ES-I3 (cell line): ENCODE data around the gene CARD6.
"Not testable (repeated sequence)": the region's sequence is repeated elsewhere in the genome, so short reads cannot be mapped to it uniquely, and the experiment has no call there.

Experiments
- H3K36me3 ChIP-seq: 2 replicates; pipeline ENCODE4 v1.6.1; 2013; ENCODE audit warnings: mild to moderate bottlenecking, low read length, control low read depth, moderate library complexity; ENCODE audit not compliant: insufficient read depth
- H3K4me1 ChIP-seq: 2 replicates; pipeline ENCODE4 v1.6.1; 2013; ENCODE audit warnings: mild to moderate bottlenecking, control low read depth, low read length; ENCODE audit not compliant: insufficient read depth
- H3K9ac ChIP-seq: 2 replicates; pipeline ENCODE4 v1.6.1; 2013; ENCODE audit warnings: low read depth, mild to moderate bottlenecking, low read length, moderate library complexity
- H3K9me3 ChIP-seq: 2 replicates; pipeline ENCODE4 v1.6.1; 2013; ENCODE audit warnings: mild to moderate bottlenecking, low read length, moderate library complexity; ENCODE audit not compliant: control insufficient read depth, insufficient read depth

The CARD6 gene, protein sequence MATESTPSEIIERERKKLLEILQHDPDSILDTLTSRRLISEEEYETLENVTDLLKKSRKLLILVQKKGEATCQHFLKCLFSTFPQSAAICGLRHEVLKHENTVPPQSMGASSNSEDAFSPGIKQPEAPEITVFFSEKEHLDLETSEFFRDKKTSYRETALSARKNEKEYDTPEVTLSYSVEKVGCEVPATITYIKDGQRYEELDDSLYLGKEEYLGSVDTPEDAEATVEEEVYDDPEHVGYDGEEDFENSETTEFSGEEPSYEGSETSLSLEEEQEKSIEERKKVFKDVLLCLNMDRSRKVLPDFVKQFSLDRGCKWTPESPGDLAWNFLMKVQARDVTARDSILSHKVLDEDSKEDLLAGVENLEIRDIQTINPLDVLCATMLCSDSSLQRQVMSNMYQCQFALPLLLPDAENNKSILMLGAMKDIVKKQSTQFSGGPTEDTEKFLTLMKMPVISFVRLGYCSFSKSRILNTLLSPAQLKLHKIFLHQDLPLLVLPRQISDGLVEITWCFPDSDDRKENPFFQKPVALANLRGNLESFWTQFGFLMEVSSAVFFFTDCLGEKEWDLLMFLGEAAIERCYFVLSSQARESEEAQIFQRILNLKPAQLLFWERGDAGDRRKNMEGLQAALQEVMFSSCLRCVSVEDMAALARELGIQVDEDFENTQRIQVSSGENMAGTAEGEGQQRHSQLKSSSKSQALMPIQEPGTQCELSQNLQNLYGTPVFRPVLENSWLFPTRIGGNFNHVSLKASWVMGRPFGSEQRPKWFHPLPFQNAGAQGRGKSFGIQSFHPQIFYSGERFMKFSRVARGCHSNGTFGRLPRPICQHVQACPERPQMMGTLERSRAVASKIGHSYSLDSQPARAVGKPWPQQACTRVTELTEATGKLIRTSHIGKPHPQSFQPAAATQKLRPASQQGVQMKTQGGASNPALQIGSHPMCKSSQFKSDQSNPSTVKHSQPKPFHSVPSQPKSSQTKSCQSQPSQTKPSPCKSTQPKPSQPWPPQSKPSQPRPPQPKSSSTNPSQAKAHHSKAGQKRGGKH

DNA sequence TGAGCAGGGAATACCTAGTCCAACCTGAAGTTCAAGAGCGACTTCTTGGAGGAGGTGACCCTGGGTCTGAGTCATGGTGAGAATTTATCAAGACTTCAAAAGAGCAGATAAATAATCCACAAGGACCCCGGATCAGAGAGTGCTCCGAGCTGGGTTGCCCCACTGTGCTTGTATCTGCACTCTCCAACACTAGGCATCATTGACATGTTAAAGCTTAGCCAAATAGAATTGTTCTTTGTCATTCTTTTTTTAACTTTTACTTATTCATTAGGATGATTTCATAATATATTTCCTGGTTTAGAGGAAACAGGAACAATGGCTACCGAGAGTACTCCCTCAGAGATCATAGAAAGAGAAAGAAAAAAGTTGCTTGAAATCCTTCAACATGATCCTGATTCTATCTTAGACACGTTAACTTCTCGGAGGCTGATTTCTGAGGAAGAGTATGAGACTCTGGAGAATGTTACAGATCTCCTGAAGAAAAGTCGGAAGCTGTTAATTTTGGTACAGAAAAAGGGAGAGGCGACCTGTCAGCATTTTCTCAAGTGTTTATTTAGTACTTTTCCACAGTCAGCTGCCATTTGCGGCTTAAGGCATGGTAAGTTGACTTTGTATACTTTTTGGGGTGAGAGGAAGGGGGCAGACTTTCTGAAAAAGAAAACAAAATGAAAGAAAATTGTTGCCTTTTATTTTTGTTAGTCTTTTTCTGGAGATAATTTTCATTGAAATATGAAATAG is at the start of gene CARD6:
CARD6 (plus strand) TSS at position 300 of the 738 bp plus-strand sequence; CDS start at position 316, 16 bp downstream.
- H3K4me1 ChIP-seq = peaks cover 12% of the 10 kb centered on the region
- peak within 1 kb of the TSS; percentile 75 for H3K9ac ChIP-seq
- no peaks in the 10 kb centered on the region for H3K9me3 ChIP-seq
- H3K36me3 ChIP-seq = no peaks in the 10 kb centered on the region

DNA sequence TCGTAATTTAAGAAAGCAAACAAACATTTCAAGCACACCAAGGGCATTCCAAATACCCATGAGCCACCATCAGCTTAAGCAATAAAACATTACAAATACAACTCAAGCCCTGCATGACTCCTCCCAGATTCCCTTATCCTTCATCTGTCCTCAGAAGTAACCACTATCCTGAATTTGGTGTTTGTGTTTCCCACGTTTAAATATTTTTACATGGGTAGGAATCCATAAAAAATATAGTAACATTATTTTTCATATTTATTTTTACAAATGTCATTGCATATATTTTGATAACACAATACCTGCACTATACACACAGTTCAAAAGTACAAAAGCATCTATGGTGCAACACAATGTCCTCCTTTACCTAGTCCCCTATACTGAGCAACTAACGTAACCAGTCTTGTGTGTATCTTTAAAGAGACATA is 49.4 kb upstream of the CARD6 start:
- H3K9me3 ChIP-seq = no peaks in the 10 kb centered on the region
- H3K4me1 ChIP-seq = peaks cover 3% of the 10 kb centered on the region; the same call in 1 of the 2 replicates
- no peaks in the 10 kb centered on the region for H3K36me3 ChIP-seq
- H3K9ac ChIP-seq = no peak overlapping the region

DNA sequence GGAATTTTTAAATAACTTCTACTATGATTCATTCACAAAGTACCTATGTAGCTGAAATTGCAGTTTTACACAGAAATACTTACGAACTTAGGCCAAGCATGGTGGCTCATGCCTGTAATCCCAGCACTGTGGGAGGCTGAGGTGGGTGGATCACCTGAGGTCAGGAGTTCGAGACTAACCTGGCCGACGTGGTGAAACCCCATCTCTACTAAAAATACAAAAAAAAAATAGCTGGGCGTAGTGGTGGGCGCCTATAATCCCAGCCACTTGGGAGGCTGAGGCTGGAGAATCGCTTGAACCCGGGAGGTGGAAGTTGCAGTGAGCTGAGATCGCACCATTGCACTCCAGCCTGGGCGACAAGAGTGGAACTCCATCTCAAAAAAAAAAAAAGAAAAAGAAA is 48.5 kb upstream of the CARD6 start:
- not testable (repeated sequence) for H3K9ac ChIP-seq, H3K4me1 ChIP-seq, H3K9me3 ChIP-seq, H3K36me3 ChIP-seq

DNA sequence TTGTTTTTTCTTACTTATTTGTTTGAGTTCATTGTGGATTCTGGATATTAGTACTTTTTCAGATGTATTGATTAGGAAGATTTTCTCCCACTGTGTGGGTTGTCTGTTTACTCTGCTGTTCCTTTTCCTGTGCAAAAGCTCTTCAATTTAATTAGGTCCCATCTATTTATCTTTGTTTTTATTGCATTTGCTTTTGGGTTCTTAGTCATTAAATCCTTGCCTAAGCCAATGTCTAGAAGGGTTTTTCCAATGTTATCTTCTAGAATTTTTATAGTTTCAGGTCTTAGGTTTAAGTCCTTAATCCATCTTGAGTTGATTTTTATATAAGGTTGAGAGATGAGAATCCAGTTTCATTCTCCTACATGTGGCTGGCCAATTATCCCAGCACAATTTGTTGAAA is 46.8 kb upstream of the CARD6 start:
- H3K36me3 ChIP-seq, H3K4me1 ChIP-seq, H3K9ac ChIP-seq, H3K9me3 ChIP-seq: not testable (repeated sequence)

DNA sequence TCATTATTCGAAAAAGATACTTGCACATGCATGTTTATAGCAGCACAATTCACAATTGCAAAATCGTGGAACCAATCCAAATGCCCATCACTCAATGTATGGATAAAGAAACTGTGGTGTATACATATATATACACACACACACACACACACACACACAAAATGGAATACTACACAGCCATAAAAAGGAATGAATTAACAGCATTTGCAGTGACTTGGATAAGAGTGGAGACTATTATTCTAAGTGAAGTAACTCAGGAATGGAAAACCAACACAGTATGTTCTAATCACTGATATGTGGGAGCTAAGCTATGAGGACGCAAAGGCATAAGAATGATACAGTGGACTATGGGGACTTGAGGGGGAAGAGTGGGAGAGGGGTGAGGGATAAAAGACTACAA is 46.3 kb upstream of the CARD6 start:
- not testable (repeated sequence) for H3K36me3 ChIP-seq, H3K4me1 ChIP-seq, H3K9me3 ChIP-seq, H3K9ac ChIP-seq

DNA sequence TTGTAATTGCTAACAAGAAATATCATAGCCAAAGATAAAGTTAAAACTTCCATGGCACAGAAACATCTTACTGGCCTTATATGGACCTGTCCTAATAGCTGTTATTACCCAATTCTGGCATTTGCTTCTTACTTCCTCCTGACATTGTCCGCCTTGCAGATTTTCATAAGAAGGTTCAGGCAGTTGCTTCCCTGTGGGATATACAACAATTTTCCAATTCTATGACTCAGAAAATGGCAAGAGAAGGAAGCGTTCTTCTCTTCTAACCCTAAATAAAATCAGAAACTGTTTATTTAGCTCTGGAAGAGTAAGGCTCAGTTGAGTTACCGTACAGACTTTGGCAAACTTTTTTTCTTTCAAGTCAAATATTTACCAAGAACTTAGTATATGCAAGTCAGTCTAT is 44.7 kb upstream of the CARD6 start:
- 0 out of 2 replicates have a peak, but pooled peaks cover 2% of the 10 kb centered on the region for H3K9me3 ChIP-seq
- H3K36me3 ChIP-seq = no peaks in the 10 kb centered on the region
- H3K4me1 ChIP-seq = peaks cover 3% of the 10 kb centered on the region; the same call in 1 of the 2 replicates
- H3K9ac ChIP-seq = 0 out of 2 replicates have a peak overlapping the region, but pooled peaks have one; percentile 62

DNA sequence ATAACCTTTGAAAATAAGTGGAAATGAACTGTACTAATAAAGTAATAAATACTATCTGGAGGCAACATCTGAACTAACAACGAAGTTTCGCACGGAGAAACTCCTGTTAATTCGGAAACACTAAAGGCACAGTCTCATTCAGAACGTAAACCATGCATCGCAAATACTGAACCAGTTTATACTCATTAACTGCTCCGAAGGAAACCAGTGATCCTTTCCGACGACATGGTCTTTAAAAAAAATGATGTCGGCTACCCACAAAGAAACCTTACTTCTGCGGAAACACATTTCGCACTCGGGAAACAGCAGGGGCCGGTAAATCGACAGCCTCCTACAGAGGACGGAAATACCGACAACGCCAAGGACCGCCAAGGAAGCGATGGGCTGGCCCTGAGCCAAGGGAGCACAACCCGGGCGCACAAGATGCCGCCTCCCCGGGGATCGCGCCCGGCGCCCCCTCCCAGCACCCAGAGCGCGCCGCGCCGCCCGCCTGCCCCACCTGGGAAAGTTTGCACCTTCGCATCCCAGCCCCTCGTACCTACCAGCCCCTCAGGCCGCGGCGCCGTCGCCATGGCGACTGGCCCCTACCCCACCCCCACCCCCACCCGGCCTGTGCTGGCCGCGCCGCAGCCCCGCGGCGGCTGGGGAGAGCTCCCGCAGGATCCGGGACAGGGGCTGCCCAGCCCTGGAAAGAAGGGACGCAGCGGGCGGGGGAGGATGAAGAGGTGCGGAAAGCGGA is 43.7 kb upstream of the CARD6 start:
- Histone ChIP-seq H3K9ac (peak overlapping the region; percentile 62), H3K36me3 (no peaks in the 10 kb centered on the region), H3K4me1 (peaks cover 9% of the 10 kb centered on the region; the same call in 1 of the 2 replicates), H3K9me3 (0 out of 2 replicates have a peak, but pooled peaks cover 2% of the 10 kb centered on the region)

DNA sequence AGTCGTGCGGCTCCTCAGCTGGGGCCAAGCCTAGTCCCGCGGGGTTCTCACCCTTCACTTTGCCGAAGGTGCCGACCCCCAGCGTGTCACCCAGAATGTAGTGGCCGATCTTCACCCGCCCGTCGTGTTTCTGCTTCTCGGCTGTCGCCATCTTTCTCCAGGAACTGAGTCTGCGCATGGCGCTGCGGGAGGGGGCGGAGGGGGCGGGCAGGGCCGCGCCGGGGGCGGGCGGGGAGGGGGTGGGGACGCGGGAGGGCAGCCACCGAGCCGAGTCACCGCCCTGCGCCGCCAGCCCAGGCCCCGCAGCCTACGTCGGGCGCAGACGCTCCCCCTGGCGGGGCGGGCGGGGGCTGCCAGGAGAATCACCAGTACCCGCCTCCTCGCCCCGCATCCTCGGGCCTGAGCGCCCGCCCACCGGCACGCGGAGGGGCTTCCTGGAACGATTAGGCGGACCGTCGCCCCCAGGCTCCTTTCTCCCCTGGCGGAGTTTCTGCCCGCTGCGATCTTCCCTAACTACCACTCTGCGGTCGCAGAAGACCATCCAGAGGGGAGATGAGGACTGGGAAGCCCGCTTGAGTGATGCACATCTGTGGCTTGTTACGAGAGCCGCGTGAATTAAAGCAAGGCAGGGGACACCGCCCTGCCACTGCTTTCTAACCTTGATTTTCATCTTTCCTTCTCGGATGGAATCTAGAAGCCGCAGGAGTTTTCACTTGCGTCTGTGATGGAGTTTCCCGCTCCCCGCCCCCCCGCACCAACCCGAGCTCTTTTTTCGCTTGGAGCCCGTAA is 43.0 kb upstream of the CARD6 start, which contains the start of gene PRKAA1:
PRKAA1 (minus strand) TSS at position 363 of the 789 bp plus-strand sequence; CDS start at position 178, 185 bp downstream.
- peak within 1 kb of the TSS; percentile 84 for H3K9ac ChIP-seq
- peaks cover 9% of the 10 kb centered on the region; the same call in 1 of the 2 replicates for H3K4me1 ChIP-seq
- H3K36me3 ChIP-seq = no peaks in the 10 kb centered on the region
- 0 out of 2 replicates have a peak, but pooled peaks cover 2% of the 10 kb centered on the region for H3K9me3 ChIP-seq

DNA sequence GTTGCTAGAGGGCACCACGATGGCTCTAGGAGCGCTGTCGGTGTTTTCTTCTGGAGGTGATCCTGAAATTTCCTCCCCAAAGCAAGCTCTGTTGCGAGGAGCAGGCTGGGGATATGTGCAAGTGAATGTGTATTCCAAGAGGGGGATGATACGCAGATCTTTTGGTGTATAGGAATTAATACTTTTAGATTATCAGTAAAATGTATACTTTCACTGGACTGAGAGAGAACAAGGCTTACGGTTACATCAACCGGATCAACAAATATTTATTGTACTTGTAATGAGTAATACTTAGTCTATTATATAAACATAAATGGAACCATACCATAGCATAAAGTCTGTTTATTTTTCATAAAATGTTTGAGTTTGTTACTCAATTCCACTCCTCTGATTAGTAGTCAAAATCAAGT is 42.4 kb upstream of the CARD6 start:
- Histone ChIP-seq H3K4me1 (peaks cover 9% of the 10 kb centered on the region; the same call in 1 of the 2 replicates), H3K36me3 (no peaks in the 10 kb centered on the region), H3K9me3 (0 out of 2 replicates have a peak, but pooled peaks cover 2% of the 10 kb centered on the region), H3K9ac (peak overlapping the region; percentile 84)

DNA sequence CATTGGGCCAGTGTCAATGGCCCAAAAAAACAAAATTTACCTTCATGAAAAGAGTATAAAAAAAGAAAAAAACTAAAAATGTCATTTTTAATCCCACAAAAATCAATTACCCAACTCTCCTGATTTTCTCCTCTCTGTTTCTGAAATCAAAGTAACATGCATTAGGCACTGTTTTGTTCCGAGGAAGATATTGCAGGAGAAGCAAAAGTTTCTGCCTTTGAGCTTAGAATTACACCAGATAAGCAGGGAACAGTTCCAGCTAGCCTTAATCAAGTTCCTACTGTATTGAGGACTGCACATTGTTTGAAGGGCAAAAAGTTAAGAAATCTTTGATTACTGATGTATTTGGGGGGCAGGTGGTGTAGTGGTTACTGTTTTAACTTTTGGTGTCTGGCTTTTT is 41.9 kb upstream of the CARD6 start:
- 0 out of 2 replicates have a peak, but pooled peaks cover 2% of the 10 kb centered on the region for H3K9me3 ChIP-seq
- H3K36me3 ChIP-seq = no peaks in the 10 kb centered on the region
- peaks cover 9% of the 10 kb centered on the region; the same call in 1 of the 2 replicates for H3K4me1 ChIP-seq
- H3K9ac ChIP-seq = peak overlapping the region; percentile 84; the same call in 1 of the 2 replicates

DNA sequence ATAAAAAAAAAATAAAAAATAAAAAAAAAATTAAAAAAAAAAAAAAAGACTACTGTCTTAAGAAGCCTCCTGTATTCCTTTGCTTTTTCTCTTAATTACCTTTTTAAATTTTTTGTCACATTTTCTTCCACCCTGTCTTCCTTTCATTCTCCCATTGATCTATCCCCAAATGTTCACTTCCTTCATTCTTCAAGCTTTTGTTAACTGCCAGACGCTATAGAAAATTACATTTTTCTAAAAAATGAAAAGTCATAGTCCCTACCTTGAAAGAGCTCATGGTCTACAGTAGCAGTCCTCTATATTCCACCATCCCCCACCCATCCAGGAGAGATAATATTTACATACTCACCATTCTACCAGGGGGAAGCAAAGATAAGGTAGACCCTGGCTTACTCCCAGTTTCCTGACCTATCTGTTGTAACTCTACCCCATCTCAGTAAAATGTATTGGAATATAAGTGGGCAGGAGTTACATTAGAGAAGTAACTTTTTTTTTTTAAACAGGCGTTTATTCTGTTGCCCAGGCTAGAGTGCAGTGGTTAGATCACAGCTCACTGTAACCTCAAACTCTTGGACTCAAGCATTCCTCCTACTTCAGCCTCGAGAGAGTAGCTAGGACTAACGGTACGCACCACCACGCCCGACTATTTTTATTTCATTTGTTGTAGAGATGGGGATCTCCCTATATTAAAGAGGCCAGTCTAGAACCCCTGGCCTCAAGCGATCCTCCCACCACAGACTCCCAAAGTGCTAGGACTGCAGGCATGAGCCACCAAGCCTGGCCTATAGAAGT is 39.2 kb upstream of the CARD6 start:
- Histone ChIP-seq H3K36me3 (no peaks in the 10 kb centered on the region), H3K4me1 (peaks cover 6% of the 10 kb centered on the region; the same call in 1 of the 2 replicates), H3K9ac (no peak overlapping the region), H3K9me3 (0 out of 2 replicates have a peak, but pooled peaks cover 2% of the 10 kb centered on the region)

DNA sequence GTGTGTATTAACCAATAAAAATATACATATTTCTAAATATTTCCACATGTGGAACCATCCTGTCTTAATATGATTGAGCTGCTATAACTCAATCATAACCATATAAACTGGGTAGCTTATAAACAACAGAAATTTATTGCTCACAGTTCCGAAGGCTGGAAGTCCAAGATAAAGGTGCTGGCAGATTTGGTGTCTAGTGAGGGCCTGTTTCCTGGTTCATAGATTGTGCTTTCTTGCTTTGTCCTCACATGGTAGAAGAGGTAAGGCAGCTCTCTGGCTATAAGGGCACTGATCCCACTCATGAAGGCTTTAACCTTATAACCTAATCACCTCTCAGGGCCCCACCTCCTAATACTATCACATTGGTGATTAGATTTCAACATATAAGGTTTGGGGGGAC is 29.0 kb upstream of the CARD6 start:
- Histone ChIP-seq H3K4me1 (peaks cover 8% of the 10 kb centered on the region; the same call in 1 of the 2 replicates), H3K9me3 (no peaks in the 10 kb centered on the region), H3K9ac (no peak overlapping the region), H3K36me3 (no peaks in the 10 kb centered on the region)
